Measurements from ENCODE around the gene SH2D1A. TPM values are rescaled to one million over a fixed set of nuclear protein-coding genes. Genes with fewer than 3 reads are reported as not detected.

Gene SH2D1A
- total RNA-seq, 2 experiments from 2014 or later, result 0.63 to 4.3 TPM

- ChIA-PET CTCF (ENCODE audit: unreplicated experiment) (no interaction called here), POLR2A (interaction anchor here (0.7 to 0.8 kb wide), 2 partner anchors 8 to 500 kb away, joined by 3 read pairs; no protein-coding TSS in a partner anchor)
- Histone ChIP-seq H3K79me2 (ENCODE audit: insufficient read depth, low read depth, low read length) (no peaks in the 10 kb centered on the region), H3K27ac (ENCODE audit: low read depth, low read length, poor library complexity, severe bottlenecking) (no peak overlapping the region), H3K9me3 (ENCODE audit: low read length) (no peaks in the 10 kb centered on the region), H4K20me1 (ENCODE audit: insufficient read depth, low read length) (no peaks in the 10 kb centered on the region), H2AFZ (ENCODE audit: low read length) (no peak overlapping the region), H3K4me3 (ENCODE audit: low read depth, low read length, poor library complexity, severe bottlenecking) (no peak overlapping the region), H3K4me2 (ENCODE audit: low read length) (no peak overlapping the region), H3K4me1 (ENCODE audit: insufficient read depth, low read length, poor library complexity, severe bottlenecking) (no peaks in the 10 kb centered on the region), H3K36me3 (ENCODE audit: insufficient read depth, low read length) (no peaks in the 10 kb centered on the region), H3K9me2 (ENCODE audit: insufficient read depth, low read length) (no peaks in the 10 kb centered on the region)
- no peak for DNase-seq (ENCODE audit: low spot score)
- intact Hi-C loops (cut with micrococcal nuclease; ENCODE audit: unreplicated experiment), result no loop called here
- TF ChIP-seq CTCF (conservative IDR thresholded peaks at IDR 0.05; ENCODE audit: low read length) (no peak), EZH2phosphoT487 (IDR thresholded peaks at IDR 0.05; ENCODE audit: borderline replicate concordance, low read depth, low read length) (no peak)
- BruUV-seq (replicated peaks), result no TSS peak
Observed at GRCh38 chrX:124307253-124307907, 39.0 kb upstream of the SH2D1A start.

GRCh38 chrX:124325732-124326131 is 20.6 kb upstream of the SH2D1A start:
- Histone ChIP-seq H2AFZ (ENCODE audit: low read length) (no peak overlapping the region), H3K36me3 (ENCODE audit: insufficient read depth, low read length) (no peaks in the 10 kb centered on the region), H4K20me1 (ENCODE audit: insufficient read depth, low read length) (no peaks in the 10 kb centered on the region), H3K9me3 (ENCODE audit: low read length) (no peaks in the 10 kb centered on the region), H3K79me2 (ENCODE audit: insufficient read depth, low read depth, low read length) (no peaks in the 10 kb centered on the region), H3K4me2 (ENCODE audit: low read length) (no peak overlapping the region), H3K4me1 (ENCODE audit: insufficient read depth, low read length, poor library complexity, severe bottlenecking) (no peaks in the 10 kb centered on the region), H3K4me3 (ENCODE audit: low read depth, low read length, poor library complexity, severe bottlenecking) (no peak overlapping the region), H3K27ac (ENCODE audit: low read depth, low read length, poor library complexity, severe bottlenecking) (no peak overlapping the region), H3K9me2 (ENCODE audit: insufficient read depth, low read length) (no peaks in the 10 kb centered on the region)
- TF ChIP-seq EZH2phosphoT487 (IDR thresholded peaks at IDR 0.05; ENCODE audit: borderline replicate concordance, low read depth, low read length) (no peak), CTCF (conservative IDR thresholded peaks at IDR 0.05; ENCODE audit: low read length) (no peak)
- intact Hi-C loops (cut with micrococcal nuclease; ENCODE audit: unreplicated experiment), result no loop called here
- ChIA-PET CTCF (ENCODE audit: unreplicated experiment) (no interaction called here), POLR2A (no interaction called here)
- no peak for DNase-seq (ENCODE audit: low spot score)
- BruUV-seq (replicated peaks), result no TSS peak

GRCh38 chrX:124328765-124329164 is 17.6 kb upstream of the SH2D1A start:
- Histone ChIP-seq H4K20me1 (ENCODE audit: insufficient read depth, low read length) (no peaks in the 10 kb centered on the region), H3K27ac (ENCODE audit: low read depth, low read length, poor library complexity, severe bottlenecking) (no peak overlapping the region), H3K9me3 (ENCODE audit: low read length) (no peaks in the 10 kb centered on the region), H3K4me1 (ENCODE audit: insufficient read depth, low read length, poor library complexity, severe bottlenecking) (peaks cover 3% of the 10 kb centered on the region), H3K9me2 (ENCODE audit: insufficient read depth, low read length) (no peaks in the 10 kb centered on the region), H3K4me3 (ENCODE audit: low read depth, low read length, poor library complexity, severe bottlenecking) (no peak overlapping the region), H2AFZ (ENCODE audit: low read length) (no peak overlapping the region), H3K4me2 (ENCODE audit: low read length) (no peak overlapping the region), H3K36me3 (ENCODE audit: insufficient read depth, low read length) (no peaks in the 10 kb centered on the region), H3K79me2 (ENCODE audit: insufficient read depth, low read depth, low read length) (no peaks in the 10 kb centered on the region)
- no peak for DNase-seq (ENCODE audit: low spot score)
- TF ChIP-seq EZH2phosphoT487 (IDR thresholded peaks at IDR 0.05; ENCODE audit: borderline replicate concordance, low read depth, low read length) (no peak), CTCF (conservative IDR thresholded peaks at IDR 0.05; ENCODE audit: low read length) (no peak)
- no TSS peak for BruUV-seq (replicated peaks)
- intact Hi-C loops (cut with micrococcal nuclease; ENCODE audit: unreplicated experiment), result no loop called here
- ChIA-PET POLR2A (no interaction called here), CTCF (ENCODE audit: unreplicated experiment) (no interaction called here)

Data from OCI-LY7 (cell line).